ENCODE measurements around the gene MGA. TPM values are rescaled to one million over a fixed set of nuclear protein-coding genes. Genes with fewer than 3 reads are reported as not detected.

MGA gene
- total RNA-seq, 6 donors from 2014 or later: 22.8 to 54.5 (median 33.4) TPM

DNA sequence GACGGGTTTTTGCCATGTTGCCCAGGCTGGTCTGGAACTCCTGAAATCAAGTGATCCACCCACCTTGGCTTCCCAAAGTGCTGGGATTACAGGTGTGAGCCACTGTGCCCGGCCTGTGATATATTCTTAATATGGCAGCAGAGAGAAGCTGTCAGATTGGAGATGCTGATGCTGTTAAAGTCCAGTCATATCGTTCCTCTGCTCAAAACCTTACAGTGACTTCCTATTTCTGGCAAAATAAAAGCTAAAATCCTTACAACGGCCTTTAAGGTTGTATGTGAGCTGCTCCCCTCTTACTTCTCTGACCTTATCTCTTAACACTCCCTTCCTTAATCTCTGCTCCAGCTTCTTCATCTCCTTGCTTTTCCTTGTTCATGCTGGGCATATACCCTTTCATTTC, 26.6 kb upstream of the MGA start:
- 65 to 69% methylated on average over 4 of the region's 4 CpGs for WGBS, 2 donors
- DNase-seq: no peak
- TF ChIP-seq EP300 (IDR thresholded peaks at IDR 0.05) (no peak), POLR2A (IDR thresholded peaks at IDR 0.05) (no peak), POLR2AphosphoS5 (IDR thresholded peaks at IDR 0.05) (no peak)
- TF ChIP-seq, protein P1, sequence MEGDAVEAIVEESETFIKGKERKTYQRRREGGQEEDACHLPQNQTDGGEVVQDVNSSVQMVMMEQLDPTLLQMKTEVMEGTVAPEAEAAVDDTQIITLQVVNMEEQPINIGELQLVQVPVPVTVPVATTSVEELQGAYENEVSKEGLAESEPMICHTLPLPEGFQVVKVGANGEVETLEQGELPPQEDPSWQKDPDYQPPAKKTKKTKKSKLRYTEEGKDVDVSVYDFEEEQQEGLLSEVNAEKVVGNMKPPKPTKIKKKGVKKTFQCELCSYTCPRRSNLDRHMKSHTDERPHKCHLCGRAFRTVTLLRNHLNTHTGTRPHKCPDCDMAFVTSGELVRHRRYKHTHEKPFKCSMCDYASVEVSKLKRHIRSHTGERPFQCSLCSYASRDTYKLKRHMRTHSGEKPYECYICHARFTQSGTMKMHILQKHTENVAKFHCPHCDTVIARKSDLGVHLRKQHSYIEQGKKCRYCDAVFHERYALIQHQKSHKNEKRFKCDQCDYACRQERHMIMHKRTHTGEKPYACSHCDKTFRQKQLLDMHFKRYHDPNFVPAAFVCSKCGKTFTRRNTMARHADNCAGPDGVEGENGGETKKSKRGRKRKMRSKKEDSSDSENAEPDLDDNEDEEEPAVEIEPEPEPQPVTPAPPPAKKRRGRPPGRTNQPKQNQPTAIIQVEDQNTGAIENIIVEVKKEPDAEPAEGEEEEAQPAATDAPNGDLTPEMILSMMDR (IDR thresholded peaks at IDR 0.05): no peak
- no peak for ATAC-seq (ENCODE audit: low FRiP score in 2 of 2)
- H3K27ac ChIP-seq: no peak overlapping the region
- H3K27me3 ChIP-seq: no peaks in the 10 kb centered on the region
- H3K4me1 ChIP-seq: peaks cover 0 to 8% (median 0%) of the 10 kb centered on the region in 4 donors
- no peaks in the 10 kb centered on the region for H3K36me3 ChIP-seq
- no peaks in the 10 kb centered on the region for H3K9me3 ChIP-seq
- no peak overlapping the region for H3K4me3 ChIP-seq

DNA sequence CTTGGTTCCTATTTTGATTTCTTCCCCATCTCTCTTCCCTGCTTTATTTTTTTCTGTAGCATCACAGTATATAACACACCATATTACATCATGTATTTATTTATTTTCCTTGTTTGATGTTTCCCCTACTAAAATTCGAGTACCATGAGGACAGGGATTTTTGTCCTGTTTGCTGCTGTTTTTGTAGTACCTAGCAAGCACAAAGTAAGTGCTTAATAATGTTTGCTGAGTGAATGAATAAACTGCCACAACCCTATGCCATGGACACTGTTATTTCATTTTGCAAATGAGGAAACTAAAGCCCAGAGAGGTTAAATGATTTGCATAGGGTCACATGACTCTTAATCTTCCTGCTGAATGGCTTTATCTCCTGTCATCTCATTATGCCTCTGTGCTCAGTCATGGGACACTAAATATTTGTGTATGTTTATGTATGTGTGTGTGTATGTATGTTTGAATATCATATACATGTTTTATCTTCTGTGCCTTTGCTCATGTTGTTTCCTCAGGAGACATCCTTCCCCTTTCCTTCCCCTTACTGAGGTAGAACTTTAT, 26.1 kb upstream of the MGA start:
- no peak overlapping the region for H3K4me3 ChIP-seq
- no peaks in the 10 kb centered on the region for H3K9me3 ChIP-seq
- 33 to 41% methylated on average over 1 of the region's 1 CpG for WGBS, 2 donors
- H3K36me3 ChIP-seq: no peaks in the 10 kb centered on the region
- no peak for DNase-seq
- TF ChIP-seq POLR2A (IDR thresholded peaks at IDR 0.05): no peak
- TF ChIP-seq, protein P1 (IDR thresholded peaks at IDR 0.05): no peak
- no peak for TF ChIP-seq EP300 (IDR thresholded peaks at IDR 0.05)
- no peak for TF ChIP-seq POLR2AphosphoS5 (IDR thresholded peaks at IDR 0.05)
- H3K4me1 ChIP-seq: peaks cover 0 to 8% (median 0%) of the 10 kb centered on the region in 4 donors
- H3K27ac ChIP-seq: no peak overlapping the region
- ATAC-seq (ENCODE audit: low FRiP score in 2 of 2): peak in 1 of 2 donors; percentile 40
- H3K27me3 ChIP-seq: no peaks in the 10 kb centered on the region

DNA sequence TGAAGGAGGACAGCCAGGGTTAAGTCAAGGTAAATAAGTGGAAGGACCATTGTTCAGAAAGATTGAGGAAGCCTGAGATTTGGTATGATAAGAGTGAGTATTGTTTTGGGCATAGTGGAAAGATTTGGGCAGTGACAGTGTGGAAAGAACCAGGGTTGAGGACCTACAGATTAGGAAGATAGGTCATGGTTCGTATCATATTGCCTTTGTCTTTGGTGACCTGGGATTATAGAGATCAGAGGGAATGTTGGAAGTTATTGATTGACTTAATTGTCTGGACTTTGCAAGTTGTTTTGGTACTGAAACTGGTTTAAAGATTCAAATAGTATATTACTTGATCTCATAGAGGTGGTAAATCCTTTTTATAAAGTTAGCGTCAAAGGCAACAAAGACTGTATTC, 23.1 kb upstream of the MGA start:
- ATAC-seq (ENCODE audit: low FRiP score in 2 of 2) (no peak), DNase-seq (no peak)
- Histone ChIP-seq H3K36me3 (no peaks in the 10 kb centered on the region), H3K4me1 (peaks cover 0 to 8% (median 0%) of the 10 kb centered on the region in 4 donors), H3K9me3 (no peaks in the 10 kb centered on the region), H3K27ac (no peak overlapping the region), H3K27me3 (no peaks in the 10 kb centered on the region), H3K4me3 (no peak overlapping the region)
- TF ChIP-seq POLR2A (IDR thresholded peaks at IDR 0.05) (no peak), EP300 (IDR thresholded peaks at IDR 0.05) (no peak), POLR2AphosphoS5 (IDR thresholded peaks at IDR 0.05) (no peak)
- TF ChIP-seq, protein P1 (IDR thresholded peaks at IDR 0.05): no peak
- 79 to 93% methylated on average over 2 of the region's 2 CpGs for WGBS, 2 donors

DNA sequence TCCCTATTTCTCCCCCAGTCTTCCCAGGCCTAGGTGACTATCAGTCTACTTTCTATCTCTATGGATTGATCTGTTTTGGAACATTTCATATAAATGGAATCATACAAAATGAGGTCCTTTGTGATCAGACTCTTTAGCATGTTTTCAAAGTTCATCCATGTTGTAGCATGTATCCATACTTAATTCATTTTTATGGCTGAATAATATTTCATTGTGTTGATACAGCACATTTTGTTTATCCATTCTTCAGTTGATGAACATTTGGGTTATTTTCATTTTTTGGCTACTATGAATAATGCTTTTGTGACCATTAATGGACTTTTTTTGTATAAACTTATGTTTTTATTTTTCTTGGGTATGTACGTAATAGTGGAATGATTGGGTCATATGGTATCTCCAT, 19.2 kb upstream of the MGA start:
- Histone ChIP-seq H3K27ac (no peak overlapping the region), H3K36me3 (no peaks in the 10 kb centered on the region), H3K4me1 (no peaks in the 10 kb centered on the region), H3K27me3 (no peaks in the 10 kb centered on the region), H3K9me3 (no peaks in the 10 kb centered on the region), H3K4me3 (no peak overlapping the region)
- 100% methylated on average over 1 of the region's 1 CpG for WGBS, 2 donors
- no peak for ATAC-seq (ENCODE audit: low FRiP score in 2 of 2)
- no peak for DNase-seq
- TF ChIP-seq, protein P1 (IDR thresholded peaks at IDR 0.05): no peak
- TF ChIP-seq POLR2A (IDR thresholded peaks at IDR 0.05) (no peak), EP300 (IDR thresholded peaks at IDR 0.05) (no peak), POLR2AphosphoS5 (IDR thresholded peaks at IDR 0.05) (no peak)

DNA sequence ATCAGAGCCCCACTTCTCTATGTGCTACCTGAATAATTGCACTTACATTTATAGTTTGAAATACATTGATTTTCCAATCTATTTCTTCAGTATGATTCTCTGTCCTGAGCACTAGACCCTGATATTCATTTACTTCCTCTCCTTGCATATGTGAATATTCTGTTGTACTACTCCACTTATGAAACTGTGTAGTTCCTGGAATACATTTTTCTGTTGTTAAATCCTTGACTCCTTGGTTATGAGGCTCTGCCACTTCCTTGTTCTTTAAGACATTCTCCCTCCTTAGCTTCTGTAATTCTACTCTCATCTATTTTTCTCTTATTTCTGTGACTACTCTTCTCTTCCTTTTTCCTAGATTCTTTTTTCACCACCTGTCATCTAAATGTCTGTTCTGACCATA, 12.9 kb upstream of the MGA start:
- H3K36me3 ChIP-seq: no peaks in the 10 kb centered on the region
- ATAC-seq (ENCODE audit: low FRiP score in 2 of 2) (peak in 1 of 2 donors; percentile 36), DNase-seq (no peak)
- no peaks in the 10 kb centered on the region for H3K27me3 ChIP-seq
- TF ChIP-seq, protein P1 (IDR thresholded peaks at IDR 0.05): no peak
- no peak for TF ChIP-seq EP300 (IDR thresholded peaks at IDR 0.05)
- TF ChIP-seq POLR2AphosphoS5 (IDR thresholded peaks at IDR 0.05): no peak
- TF ChIP-seq POLR2A (IDR thresholded peaks at IDR 0.05): no peak
- H3K4me3 ChIP-seq: no peak overlapping the region
- peaks cover 0 to 6% (median 0%) of the 10 kb centered on the region in 4 donors for H3K9me3 ChIP-seq
- H3K4me1 ChIP-seq: peaks cover 0 to 9% (median 1%) of the 10 kb centered on the region in 4 donors
- no peak overlapping the region for H3K27ac ChIP-seq

Measured in upper lobe of left lung (tissue), 6 donors.